ENCODE measurements around the gene TEDC1.
"Not testable (repeated sequence)": the region's sequence is repeated elsewhere in the genome, so short reads cannot be mapped to it uniquely, and the experiment has no call there.

TEDC1 gene

GRCh38 chr14:105545676-105546075 is 54.6 kb downstream of the TEDC1 start:
- not testable (repeated sequence) for DNase-seq

- not testable (repeated sequence) for DNase-seq
Measured at GRCh38 chr14:105546410-105546809, 55.4 kb downstream of the TEDC1 start.

GRCh38 chr14:105547072-105547471 is 56.0 kb downstream of the TEDC1 start:
- not testable (repeated sequence) for DNase-seq

- DNase-seq = no peak
Measured at GRCh38 chr14:105547741-105548169, 56.7 kb downstream of the TEDC1 start.
